ENCODE data around the gene EGFL8.

The EGFL8 gene

GRCh38 chr6:32179766-32180405, 15.5 kb downstream of the EGFL8 start:
- Histone ChIP-seq H3K4me3 (ENCODE audit: low read length, poor library complexity, severe bottlenecking) (peak overlapping the region; percentile 88), H3K4me2 (ENCODE audit: low read depth, low read length, poor library complexity, severe bottlenecking) (peak overlapping the region; percentile 90)

GRCh38 chr6:32181148-32181702, 16.8 kb downstream of the EGFL8 start:
- H3K9me3 ChIP-seq (ENCODE audit: insufficient read depth, low read depth, low read length) = no peaks in the 10 kb centered on the region
- no peak overlapping the region for H3K9ac ChIP-seq (ENCODE audit: low read depth, low read length, poor library complexity, severe bottlenecking)
- no peaks in the 10 kb centered on the region for H3K9me2 ChIP-seq (replicated peaks; ENCODE audit: low read depth, low read length)
- H3K79me2 ChIP-seq (ENCODE audit: insufficient read depth, low read length) = peaks cover 43% of the 10 kb centered on the region
- H3K27me3 ChIP-seq (ENCODE audit: insufficient read depth, low read length, poor library complexity, severe bottlenecking) = no peaks in the 10 kb centered on the region
- peaks cover 2% of the 10 kb centered on the region for H4K20me1 ChIP-seq (ENCODE audit: insufficient read depth, low read length, poor library complexity, severe bottlenecking)
- TF ChIP-seq EZH2phosphoT487 (IDR thresholded peaks at IDR 0.05; ENCODE audit: borderline replicate concordance) = no peak
- TF ChIP-seq CTCF (conservative IDR thresholded peaks at IDR 0.05; ENCODE audit: low read length) = no peak
- H3K4me3 ChIP-seq (ENCODE audit: low read length, poor library complexity, severe bottlenecking) = no peak overlapping the region
- H2AFZ ChIP-seq (ENCODE audit: low read length) = no peak overlapping the region
- H3K4me2 ChIP-seq (ENCODE audit: low read depth, low read length, poor library complexity, severe bottlenecking) = peak overlapping the region; percentile 34
- H3K4me1 ChIP-seq (ENCODE audit: insufficient read depth, low read length, poor library complexity, severe bottlenecking) = peaks cover 20% of the 10 kb centered on the region
- peaks cover 4% of the 10 kb centered on the region; the same call in 1 of the 2 replicates for H3F3A ChIP-seq (ENCODE audit: low read depth)
- H3K36me3 ChIP-seq (ENCODE audit: insufficient read depth, low read length) = peaks cover 13% of the 10 kb centered on the region; the same call in 1 of the 2 replicates

More at GRCh38 chr6:32179766-32180405, 15.5 kb downstream of the EGFL8 start:
- Histone ChIP-seq H3K79me2 (ENCODE audit: insufficient read depth, low read length) (peaks cover 53% of the 10 kb centered on the region), H4K20me1 (ENCODE audit: insufficient read depth, low read length, poor library complexity, severe bottlenecking) (no peaks in the 10 kb centered on the region), H3K4me1 (ENCODE audit: insufficient read depth, low read length, poor library complexity, severe bottlenecking) (peaks cover 30% of the 10 kb centered on the region), H3K27me3 (ENCODE audit: insufficient read depth, low read length, poor library complexity, severe bottlenecking) (no peaks in the 10 kb centered on the region), H3K9me3 (ENCODE audit: insufficient read depth, low read depth, low read length) (no peaks in the 10 kb centered on the region), H3K9ac (ENCODE audit: low read depth, low read length, poor library complexity, severe bottlenecking) (peak overlapping the region; percentile 93), H3K36me3 (ENCODE audit: insufficient read depth, low read length) (peaks cover 13% of the 10 kb centered on the region; the same call in 1 of the 2 replicates), H2AFZ (ENCODE audit: low read length) (no peak overlapping the region), H3K9me2 (replicated peaks; ENCODE audit: low read depth, low read length) (no peaks in the 10 kb centered on the region), H3F3A (ENCODE audit: low read depth) (peaks cover 4% of the 10 kb centered on the region; the same call in 1 of the 2 replicates)
- no peak for TF ChIP-seq EZH2phosphoT487 (IDR thresholded peaks at IDR 0.05; ENCODE audit: borderline replicate concordance)
- TF ChIP-seq CTCF (conservative IDR thresholded peaks at IDR 0.05; ENCODE audit: low read length) = no peak

- Histone ChIP-seq H3F3A (ENCODE audit: low read depth) (peaks cover 4% of the 10 kb centered on the region; the same call in 1 of the 2 replicates), H3K4me1 (ENCODE audit: insufficient read depth, low read length, poor library complexity, severe bottlenecking) (peaks cover 12% of the 10 kb centered on the region), H2AFZ (ENCODE audit: low read length) (no peak overlapping the region), H3K36me3 (ENCODE audit: insufficient read depth, low read length) (peaks cover 20% of the 10 kb centered on the region; the same call in 1 of the 2 replicates), H4K20me1 (ENCODE audit: insufficient read depth, low read length, poor library complexity, severe bottlenecking) (peaks cover 2% of the 10 kb centered on the region), H3K27me3 (ENCODE audit: insufficient read depth, low read length, poor library complexity, severe bottlenecking) (no peaks in the 10 kb centered on the region), H3K9me2 (replicated peaks; ENCODE audit: low read depth, low read length) (no peaks in the 10 kb centered on the region), H3K9ac (ENCODE audit: low read depth, low read length, poor library complexity, severe bottlenecking) (no peak overlapping the region), H3K9me3 (ENCODE audit: insufficient read depth, low read depth, low read length) (no peaks in the 10 kb centered on the region), H3K79me2 (ENCODE audit: insufficient read depth, low read length) (peaks cover 37% of the 10 kb centered on the region), H3K4me2 (ENCODE audit: low read depth, low read length, poor library complexity, severe bottlenecking) (no peak overlapping the region), H3K4me3 (ENCODE audit: low read length, poor library complexity, severe bottlenecking) (no peak overlapping the region)
- TF ChIP-seq CTCF (conservative IDR thresholded peaks at IDR 0.05; ENCODE audit: low read length) (no peak), EZH2phosphoT487 (IDR thresholded peaks at IDR 0.05; ENCODE audit: borderline replicate concordance) (no peak)
These were observed 17.6 kb downstream of the EGFL8 start for GRCh38 chr6:32181915-32182529.

All from Loucy (cell line).